SK-N-DZ (cell line): Measurements from ENCODE around the gene TMEM245.
"Not testable (repeated sequence)": the region's sequence is repeated elsewhere in the genome, so short reads cannot be mapped to it uniquely, and the experiment has no call there.

Experiments used
- DNase-seq: peaks from one replicate; pipeline ENCODE4 v3.0.0-alpha.2; 2015; ENCODE audit warnings: low spot score

TMEM245 gene

DNA sequence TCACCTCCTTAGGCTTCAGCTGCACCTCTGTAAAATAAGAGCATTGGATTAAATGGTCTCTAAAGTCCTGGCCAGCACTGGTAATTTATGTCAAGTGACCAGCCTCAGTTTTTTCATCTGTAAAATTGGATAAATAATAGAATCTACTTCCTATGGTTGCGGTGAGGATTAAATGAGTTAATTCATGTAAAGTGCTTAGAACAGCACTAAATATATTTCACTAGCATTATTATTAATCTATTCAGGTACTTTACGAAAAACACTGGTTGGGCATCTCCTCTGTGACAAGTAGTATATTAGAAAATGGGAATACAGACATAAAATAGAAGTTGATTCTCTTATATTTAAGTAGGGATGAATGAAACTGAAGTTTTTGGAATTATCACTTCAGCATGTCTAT lies 13.8 kb upstream of the TMEM245 start:
- no peak for DNase-seq

DNA sequence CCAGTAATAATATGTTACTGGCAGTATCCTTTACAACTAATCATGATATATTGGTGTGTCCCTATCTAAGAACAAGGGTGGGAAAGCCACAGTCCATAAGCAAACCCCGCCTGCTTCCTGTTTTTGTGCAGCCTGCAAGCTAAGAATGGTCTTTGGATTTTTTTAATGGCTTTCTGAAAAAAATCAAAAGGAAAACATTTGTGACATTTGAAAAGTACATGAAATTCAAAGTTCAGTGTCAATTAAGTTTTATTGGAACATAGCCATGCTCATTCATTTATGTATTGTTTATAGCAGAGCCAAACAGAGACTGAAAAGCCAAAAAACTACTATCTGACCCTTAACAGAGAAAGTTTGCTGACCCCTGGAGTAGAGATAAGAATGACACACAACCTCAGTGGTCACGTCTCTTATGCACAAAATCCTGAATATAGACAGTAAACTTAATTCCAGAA lies 12.8 kb upstream of the TMEM245 start:
- DNase-seq = no peak

DNA sequence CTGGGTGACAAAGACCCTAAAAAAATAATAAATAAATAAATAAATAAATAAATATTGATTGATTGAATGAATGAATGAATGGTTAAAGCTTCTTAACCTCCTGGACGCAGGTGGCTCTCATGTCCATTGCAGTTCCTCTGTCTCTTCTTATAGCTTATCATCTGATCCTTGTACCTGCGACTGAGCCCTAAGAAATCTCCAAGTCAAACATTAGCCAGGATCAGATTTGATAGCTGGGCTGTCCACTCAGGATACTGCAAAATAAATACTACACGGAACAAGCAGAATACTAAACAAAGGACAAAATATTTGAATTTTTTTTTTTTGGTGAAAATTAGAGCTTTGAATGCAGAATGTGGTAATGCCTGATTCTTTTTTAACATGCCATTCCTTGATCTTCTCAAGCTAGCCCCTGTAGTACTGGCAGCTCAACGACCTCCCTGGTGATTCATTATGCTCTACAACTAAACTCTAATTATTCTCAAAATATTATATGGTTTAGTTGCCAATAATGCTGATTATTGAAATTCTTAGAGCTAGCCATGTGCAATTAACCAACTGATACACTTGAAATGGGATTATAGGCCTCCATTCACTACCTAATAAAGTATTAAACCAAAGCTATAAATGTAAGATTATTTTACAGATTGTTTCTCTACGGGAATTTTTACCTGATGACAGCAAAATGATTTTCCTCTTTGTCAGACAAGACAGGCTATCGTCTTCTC lies 9.9 kb upstream of the TMEM245 start:
- DNase-seq = no peak

DNA sequence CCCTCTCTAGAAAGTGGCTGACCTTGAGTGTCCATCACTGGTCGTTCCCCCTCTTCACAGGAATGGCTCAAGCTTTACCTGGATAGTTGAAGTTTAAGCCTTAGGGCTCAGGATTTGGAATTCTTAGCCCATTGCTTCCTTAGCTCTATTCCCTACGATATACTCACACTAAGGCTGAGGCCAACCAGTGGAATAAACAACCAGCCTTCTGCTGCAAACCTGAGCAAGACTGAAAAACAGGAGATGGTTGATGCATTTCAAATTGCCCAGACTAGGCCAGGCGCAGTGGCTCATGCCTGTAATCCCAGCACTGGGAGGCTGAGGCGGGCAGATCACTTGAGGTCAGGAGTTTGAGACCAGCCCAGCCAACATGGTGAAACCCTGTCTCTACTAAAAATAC lies 6.9 kb upstream of the TMEM245 start:
- DNase-seq = not testable (repeated sequence)

DNA sequence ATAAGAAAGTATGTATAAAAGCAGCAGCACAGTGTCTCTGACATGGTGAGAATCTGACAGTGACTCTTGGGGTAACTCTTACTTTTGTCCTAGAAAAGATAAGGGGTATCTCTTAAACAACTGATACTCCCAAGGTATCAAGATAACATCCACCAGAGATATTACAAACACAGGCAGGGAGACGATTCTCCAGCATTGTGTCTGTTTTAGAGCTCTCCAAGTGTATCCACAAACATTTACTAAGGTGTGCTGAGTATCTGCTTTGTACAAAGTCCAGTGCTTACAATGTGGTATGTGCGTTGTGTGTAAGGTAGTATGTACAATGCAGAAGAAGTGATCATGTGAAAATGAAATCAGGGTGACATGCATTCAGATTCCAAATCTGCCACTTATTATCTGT lies 4.4 kb upstream of the TMEM245 start:
- no peak for DNase-seq

DNA sequence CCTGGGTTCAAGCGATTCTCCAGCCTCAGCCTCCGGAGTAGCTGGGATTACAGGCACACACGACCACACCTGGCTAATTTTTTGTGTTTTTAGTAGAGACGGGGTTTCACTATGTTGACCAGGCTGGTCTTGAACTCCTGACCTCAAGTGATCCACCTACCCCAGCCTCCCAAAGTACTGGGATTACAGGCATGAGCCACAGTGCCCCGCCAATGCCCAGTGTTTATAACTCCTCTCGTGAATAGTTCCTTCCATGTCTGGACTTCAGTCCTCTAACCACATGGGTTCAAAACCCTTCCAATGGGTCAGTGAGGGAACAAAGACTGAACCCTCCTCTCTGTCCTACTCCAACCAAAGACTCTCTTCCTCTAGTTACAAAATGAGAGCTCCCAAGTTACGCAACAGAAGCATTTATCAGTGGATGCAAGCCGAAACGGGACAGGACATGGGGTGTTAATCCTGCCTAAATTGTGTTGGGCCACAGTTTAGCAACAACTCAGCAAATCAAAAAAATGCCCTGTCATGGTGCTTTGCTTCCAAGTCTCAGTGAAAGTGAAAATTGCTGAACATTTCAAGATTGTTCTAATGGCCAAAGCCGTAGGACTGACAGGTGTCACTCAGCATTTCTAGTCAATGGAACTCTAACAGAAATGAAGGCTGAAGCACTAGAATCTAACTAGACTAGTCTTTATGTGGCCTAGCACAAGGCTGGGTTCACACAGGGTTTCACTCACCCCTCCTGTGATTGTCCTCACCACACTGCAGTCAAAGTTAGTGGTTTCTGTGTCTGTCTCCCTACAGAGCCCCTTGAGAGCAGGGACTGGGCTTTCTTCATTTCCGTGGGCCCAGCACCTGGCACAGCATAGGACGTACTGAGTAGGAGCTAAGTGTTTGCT lies 3.2 kb upstream of the TMEM245 start:
- DNase-seq = no peak

DNA sequence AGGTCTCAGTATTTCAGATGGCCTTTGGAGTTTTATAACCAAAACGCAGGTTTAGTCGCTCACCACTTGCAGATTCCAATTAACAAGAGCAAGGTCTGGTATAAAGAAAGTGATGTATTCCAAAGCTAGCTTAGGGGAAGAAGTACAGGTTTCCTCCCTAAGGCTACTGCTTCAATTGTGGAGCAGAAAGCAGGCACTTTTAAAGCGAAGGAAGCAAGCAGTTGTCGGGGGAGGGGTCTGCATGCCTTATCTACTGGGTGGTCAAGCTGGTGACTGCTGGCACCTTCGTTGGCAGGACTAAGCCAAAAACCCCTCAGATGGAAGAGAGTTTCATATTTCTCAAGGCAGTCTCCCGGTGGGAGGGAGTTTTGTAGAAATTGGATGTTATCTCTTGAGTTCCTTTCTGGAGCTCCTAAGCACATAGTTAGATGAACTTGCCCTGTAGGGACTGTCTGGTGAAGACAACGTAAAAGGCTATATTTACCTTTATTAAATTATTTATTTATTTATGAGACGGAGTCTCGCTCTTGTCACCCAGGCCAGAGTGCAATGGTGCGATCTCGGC lies 1.6 kb upstream of the TMEM245 start:
- no peak for DNase-seq

DNA sequence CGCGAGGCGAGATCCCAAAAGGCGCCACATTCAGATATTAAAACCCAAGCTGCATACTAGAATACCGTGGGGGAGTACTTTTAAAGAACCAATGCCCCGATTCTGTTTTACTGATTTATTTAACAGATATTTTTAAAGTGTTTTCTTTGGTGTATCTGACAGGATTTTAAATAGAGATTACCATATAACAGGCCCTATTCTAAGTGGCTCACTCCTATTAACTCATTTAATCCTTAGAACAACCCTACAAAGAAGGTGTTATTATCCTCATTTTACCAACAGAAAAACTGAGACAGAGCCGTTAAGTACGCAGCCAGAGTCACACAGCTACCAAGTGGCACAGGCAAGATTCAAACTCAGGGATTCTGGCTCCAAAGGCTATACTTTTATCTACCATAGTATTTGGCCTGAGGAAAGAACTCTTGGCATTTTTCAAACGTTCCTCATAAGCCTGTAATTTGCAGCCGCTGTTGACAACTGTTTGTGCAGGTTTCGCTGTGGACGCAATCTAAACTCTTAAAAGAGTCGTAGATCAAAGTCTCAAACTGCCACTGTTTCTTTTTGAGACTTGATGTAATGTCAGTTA lies 550 bp upstream of the TMEM245 start:
- DNase-seq = no peak

DNA sequence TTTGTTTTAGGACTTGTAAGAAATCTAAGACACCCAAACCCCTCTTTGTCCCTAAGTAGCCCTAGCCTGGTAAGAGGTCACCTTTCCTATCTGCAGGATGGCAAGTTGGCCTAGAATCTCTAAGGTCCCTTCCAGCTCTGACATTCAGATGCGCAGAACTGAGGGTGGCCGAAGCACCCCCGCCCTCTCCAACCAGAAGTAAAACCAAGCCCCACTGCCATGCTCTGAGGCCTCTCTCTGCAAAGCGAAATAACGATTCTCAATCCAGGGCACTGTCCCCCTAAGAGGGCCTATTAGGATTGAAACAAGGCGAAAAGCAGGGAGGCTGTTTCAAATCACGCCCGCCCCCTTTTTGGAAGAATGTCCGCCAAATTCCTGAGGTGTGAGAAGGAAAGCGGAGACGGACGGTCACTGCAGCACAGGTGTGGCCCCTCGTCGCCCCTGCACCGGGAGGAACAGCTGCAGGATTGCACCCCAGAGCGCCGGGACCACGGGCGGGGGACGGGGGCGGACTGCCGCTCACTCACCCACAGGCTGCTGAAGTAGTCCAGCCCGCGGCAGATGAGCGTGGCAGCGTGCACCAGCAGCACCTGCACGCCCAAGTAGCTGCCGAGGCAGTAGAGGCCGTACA lies 824 bp downstream of the TMEM245 start:
- no peak for DNase-seq

DNA sequence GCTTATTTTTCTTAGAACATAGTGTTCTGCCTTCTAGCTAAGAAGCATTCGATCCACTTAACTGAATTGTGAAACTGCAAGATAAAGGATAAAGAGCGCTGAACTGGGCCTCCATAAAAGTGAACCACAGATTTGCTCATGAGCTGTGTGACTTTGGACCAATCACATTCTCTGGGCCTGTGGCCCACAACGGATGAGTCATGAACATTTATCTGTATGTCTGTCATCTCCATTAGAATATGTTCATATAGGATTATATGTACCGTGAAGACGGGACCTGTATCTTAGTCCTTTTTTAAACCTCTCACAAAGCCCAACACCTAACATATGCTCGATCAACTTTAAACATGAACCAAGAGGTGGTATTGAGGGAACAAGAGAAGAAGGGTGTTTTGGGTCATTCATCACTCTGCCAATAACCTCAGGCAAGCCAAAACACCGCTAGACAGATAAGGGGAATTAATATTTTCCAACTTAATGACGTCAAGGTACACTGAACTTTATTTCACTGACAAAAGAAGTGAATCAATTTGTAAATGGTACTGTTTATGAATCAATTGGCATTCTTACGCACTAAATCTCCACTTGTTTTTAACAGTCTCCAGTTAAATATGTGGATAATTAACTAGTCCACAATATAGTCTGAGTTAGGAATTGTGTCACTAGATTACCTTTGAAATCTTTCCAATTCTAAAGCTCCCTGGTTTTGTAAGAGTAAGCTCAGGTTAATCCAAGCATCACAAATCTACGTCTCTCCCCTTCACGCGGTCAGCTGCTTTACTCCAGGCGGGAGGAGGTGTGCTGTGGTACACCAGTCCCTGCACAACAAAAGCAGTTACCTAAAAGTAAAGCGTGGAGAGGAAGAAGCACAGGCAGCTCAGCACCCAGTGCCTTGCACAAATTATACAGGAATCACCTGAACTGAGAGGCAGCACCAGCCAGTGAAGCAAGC lies 1.6 kb downstream of the TMEM245 start:
- DNase-seq = peak; percentile 16

DNA sequence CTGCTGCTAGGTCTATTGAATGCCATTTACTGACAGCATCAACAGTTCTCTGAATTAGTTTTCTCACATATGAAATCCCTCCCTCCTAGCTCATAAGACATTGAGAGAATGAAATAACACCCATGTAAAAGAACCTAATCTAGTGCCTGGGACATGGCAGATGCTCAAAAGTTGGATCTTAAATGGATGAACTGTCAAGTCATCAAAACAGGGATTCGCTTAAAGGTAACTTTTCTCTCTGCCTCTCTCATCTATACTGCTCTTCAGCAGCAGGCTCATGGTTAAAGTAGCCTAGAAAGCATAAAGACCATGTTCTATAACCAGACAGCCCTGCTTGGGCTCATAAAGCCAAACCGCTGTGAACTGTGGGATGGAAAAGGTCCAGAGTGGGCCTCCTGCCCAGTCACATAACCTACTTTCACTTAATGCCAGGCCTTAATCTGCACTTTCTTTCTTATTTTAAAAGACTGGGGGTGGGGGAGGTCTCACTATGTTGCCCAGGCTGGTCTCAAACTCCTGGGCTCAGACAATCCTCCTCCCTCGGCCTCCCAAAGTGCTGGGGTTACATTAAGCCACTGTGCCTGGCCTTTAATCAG lies 3.7 kb downstream of the TMEM245 start:
- DNase-seq = no peak

DNA sequence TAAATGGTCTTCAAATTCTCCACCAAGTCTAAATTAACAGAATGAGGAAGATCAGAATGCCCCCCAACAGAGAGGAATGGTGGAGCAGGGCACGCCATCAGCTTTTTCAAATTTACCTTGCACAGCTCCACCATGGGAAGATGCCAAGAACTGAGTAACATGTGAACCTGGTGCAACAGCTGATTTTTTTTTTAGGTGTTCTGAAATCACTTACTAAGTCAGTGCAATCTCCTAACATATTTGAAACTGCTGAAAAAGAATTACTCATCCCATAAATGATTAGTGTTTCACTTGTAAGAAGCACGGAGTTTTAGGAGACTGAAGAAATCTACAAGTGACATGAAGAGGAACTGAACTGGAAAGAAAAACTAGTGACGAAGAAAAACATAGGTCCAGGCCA lies 5.1 kb downstream of the TMEM245 start:
- DNase-seq = no peak

DNA sequence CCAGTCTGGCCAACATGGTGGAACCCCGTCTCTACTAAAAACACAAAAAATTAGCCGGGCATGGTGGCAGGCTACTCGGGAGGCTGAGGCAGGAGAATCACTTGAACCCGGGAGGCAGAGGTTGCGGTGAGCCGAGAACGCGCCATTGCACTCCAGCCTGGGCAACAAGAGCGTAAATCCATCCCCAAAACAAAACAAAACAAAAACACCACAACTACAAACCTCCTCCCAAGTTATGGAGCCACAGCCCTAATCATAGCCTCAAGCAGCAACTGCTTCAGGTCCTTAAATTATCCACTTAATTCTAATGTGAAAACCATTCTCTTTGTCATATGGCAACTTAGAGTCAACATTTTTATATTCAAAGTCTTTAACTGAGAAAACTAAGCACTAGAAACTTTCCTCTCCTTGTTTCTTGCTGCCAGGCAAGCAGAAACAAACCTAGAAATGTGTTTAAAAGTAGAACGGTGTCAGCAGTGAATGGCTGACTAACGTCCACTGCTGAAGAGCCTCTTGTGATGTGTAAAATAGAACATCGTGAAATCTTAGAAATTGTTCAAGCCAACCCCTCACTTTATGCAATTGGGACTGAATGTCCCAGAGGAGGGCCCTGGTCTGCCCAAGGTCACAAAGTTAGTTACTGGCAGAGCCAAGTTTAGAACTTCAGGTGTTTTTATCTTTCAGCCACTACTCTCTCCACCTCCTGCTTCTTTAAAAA lies 5.7 kb downstream of the TMEM245 start:
- DNase-seq = no peak

DNA sequence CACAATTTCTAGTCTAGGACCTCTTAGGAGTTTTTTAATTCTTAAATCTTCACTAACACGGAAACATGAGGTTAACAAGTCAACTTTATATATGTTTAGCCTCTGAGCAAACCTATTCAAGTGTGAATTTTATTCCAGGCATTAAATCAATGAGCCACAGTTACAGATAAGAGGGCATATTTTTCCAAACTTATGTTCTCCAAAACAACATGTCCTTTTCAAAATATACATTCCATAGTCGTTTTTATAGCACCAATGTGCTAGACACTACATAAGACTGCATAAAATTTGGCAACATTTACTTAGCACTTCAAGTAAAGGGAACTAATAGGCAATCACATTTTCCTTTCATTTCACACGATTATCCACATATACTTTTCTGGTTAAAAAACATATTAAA lies 6.5 kb downstream of the TMEM245 start:
- no peak for DNase-seq

DNA sequence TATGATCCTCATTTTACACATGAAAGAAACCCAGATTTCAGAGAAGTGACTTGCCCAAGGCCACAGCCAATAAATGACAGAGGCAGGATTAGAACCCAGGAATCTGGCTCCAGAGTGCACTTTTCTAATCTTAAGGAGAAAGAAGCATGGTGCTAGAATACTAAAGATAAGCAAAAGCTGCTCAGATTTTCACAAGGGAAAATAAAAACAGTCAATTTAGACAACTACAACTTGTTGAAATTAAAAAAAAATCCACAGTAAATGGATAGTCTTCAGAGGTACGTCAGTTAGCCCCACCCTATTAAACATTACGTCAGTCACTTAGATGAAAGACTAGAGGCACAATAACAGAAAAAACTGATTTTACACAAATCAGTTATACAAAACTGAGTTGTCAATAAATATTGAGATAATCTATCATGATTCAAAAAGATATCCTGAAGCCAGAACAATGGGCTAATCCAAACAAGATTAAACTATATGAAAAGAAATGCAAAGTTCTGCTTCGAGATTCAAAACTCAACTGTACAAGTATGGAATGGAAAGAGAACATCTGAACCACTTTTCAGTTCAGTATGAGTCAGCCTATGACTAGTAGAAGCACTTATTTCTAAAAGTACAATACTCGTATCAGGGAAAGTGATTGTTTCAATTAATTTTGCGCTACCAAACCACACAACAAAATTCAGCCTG lies 9.3 kb downstream of the TMEM245 start:
- no peak for DNase-seq

DNA sequence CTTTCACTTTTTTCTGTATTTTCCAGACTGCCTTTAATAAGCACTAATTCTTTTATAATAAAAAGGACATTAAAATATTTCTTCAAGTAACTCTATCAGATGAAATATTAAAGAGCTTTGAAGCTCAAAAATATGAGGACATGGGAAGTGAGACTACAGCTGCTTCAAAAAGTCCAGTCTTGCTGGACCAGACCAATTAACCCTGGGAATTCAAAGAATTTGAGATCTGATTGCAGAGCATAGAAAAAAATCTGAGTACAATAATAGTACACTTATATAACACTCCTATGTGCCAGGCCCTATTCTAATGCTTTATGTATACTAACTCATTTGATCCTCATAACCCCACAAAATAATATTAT lies 9.8 kb downstream of the TMEM245 start:
- DNase-seq = no peak

DNA sequence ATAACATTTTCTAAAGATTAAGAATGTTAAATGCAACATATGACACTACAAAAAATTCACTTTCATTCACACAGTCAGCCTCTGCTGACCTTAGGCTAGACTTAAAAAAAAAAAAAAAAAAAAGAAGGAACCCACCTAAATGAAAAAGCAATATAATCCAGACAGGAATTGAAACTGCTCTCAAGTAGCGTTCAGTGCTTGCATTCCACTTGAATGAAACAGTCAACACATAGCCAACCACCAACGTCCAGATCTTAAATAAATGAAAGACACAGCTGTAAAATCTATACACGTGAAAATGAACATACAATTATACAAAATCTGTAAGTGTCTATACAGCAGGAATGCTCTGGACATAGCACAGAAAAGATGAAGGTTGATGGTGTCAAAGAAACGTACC lies 11.4 kb downstream of the TMEM245 start:
- DNase-seq = no peak

DNA sequence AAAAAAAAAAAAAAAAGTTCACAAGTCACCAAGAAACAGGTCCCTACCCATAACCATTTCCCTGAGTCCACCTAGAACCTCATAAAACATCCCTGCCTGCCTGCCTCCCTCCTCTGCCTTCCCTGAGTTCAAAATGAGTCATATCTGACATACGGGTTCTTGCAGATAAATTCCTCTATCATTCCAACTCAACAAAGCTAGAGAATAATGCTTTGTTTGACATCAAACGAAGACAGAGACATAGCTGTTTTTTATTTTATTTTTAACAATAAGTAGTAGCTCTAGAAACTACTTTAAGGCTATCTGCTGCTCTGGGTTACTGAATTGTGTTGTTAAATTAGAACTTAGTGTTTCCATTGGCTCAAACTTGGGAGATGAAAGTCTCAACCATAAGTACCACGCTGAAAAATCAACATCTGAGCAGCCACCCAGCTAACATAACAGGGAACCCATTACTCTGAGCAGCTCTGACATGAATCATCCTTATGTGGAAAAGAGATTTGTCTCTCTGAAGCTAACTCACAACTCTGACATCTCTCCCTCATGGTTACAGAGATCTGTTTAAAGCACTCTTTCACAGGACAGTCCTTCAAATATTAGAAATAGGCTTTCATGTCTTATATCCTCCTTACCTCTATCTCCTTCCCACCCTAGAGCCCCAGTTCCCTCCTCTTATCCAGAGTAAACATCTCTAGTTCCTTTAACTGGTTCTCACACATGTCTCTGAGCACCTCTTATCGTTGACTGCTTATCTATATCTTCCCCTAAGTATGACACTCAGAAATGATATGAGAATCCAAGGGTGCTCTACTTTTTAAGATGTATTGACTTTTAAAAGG lies 12.1 kb downstream of the TMEM245 start:
- DNase-seq = no peak
